Liver (tissue), 3 donors: ENCODE data around the gene MPHOSPH10.
"Not testable (repeated sequence)": the region's sequence is repeated elsewhere in the genome, so short reads cannot be mapped to it uniquely, and the experiment has no call there.

ENCODE experiments used
- CTCF ChIP-seq: fragments of 150-350 bp; IDR thresholded peaks from 2 replicates; pipeline ENCODE4 v1.5.1; 2017; ENCODE audit warnings: improper control_type of control experiment, low read depth, low read length; ENCODE audit not compliant: missing input control
- JUND ChIP-seq, 2 donors: IDR thresholded peaks; 2 replicates each; pipeline ENCODE4 v1.6.1; 2016; ENCODE audit warnings: antibody characterized with exemption in 2 of 2
- TF ChIP-seq, protein P1 (sequence below): IDR thresholded peaks from 2 replicates; pipeline ENCODE4 v1.6.1; 2016; ENCODE audit warnings: antibody characterized with exemption
- donor health status: healthy.
- donor health status: healthy.

DNA sequence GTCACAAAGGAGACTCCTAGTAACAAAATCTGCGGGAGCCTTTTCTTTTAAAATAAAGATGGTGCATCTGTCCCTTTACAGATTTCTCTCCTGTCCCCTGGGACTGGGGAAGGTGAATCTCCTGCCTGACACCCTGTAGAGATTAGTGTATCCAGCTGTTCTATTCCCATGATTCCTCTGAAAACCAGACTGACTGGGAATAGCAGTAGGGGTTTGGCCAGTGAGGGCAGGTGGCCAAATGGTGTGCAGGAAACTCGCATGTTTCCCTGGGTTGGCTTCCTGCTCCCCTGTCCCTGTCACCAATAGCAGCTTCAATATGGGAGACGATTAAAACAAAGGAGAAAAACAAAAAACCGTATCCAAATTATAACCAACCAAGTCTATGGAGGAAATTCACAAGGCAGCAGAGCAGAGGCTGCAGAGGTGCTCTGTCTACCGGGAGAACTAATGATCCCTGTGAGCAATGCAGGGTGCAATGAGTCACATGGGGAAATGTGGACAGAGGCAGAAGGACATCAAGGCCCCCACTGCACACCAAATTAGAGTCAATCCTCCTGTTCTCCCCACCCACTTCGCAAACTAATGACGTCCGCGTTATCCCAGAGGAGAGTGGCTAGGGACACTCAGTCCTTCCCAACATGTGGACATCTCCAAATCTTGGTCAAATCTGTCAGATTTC is 45.0 kb upstream of the MPHOSPH10 start:
- not testable (repeated sequence) for TF ChIP-seq CTCF; JUND (IDR thresholded peaks at IDR 0.05)
- TF ChIP-seq, protein P1, sequence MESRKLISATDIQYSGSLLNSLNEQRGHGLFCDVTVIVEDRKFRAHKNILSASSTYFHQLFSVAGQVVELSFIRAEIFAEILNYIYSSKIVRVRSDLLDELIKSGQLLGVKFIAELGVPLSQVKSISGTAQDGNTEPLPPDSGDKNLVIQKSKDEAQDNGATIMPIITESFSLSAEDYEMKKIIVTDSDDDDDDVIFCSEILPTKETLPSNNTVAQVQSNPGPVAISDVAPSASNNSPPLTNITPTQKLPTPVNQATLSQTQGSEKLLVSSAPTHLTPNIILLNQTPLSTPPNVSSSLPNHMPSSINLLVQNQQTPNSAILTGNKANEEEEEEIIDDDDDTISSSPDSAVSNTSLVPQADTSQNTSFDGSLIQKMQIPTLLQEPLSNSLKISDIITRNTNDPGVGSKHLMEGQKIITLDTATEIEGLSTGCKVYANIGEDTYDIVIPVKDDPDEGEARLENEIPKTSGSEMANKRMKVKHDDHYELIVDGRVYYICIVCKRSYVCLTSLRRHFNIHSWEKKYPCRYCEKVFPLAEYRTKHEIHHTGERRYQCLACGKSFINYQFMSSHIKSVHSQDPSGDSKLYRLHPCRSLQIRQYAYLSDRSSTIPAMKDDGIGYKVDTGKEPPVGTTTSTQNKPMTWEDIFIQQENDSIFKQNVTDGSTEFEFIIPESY: not testable (repeated sequence)
